ENCODE results near the gene MT1H. TPM values are rescaled to one million over a fixed set of nuclear protein-coding genes. Genes with fewer than 3 reads are reported as not detected.

The MT1H gene
- total RNA-seq, 1 donor from 2014 or later, result not detected

DNA sequence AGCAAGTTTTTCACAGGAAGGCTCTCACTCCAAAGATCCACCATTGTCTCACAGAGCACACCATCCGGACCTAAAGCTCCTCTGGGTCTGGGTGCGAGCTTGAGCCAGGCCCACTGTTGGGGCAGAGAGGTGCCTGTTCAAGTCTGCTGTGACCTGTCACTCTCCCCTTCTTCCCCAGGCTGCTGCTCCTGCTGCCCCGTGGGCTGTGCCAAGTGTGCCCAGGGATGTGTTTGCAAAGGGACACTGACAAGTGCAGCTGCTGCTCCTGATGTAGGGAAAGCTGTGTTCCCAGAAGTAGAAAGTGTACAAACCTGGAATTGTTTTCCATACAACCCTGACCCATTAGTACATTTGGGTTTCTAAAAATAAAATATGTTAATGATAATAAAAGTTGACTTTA is 7.9 kb downstream of the MT1H start:
- Mint-ChIP-seq H3K9me3 (no peaks in the 10 kb centered on the region), H3K27me3 (ENCODE audit: low read depth) (peaks cover 73% of the 10 kb centered on the region), H3K27ac (no peak overlapping the region), H3K4me1 (peaks cover 18% of the 10 kb centered on the region), H3K36me3 (no peaks in the 10 kb centered on the region), H3K4me3 (no peak overlapping the region)
- no peak for DNase-seq (ENCODE audit: low spot score in 2 of 2, unreplicated experiment in 2 of 2)
- TF ChIP-seq, protein P1, sequence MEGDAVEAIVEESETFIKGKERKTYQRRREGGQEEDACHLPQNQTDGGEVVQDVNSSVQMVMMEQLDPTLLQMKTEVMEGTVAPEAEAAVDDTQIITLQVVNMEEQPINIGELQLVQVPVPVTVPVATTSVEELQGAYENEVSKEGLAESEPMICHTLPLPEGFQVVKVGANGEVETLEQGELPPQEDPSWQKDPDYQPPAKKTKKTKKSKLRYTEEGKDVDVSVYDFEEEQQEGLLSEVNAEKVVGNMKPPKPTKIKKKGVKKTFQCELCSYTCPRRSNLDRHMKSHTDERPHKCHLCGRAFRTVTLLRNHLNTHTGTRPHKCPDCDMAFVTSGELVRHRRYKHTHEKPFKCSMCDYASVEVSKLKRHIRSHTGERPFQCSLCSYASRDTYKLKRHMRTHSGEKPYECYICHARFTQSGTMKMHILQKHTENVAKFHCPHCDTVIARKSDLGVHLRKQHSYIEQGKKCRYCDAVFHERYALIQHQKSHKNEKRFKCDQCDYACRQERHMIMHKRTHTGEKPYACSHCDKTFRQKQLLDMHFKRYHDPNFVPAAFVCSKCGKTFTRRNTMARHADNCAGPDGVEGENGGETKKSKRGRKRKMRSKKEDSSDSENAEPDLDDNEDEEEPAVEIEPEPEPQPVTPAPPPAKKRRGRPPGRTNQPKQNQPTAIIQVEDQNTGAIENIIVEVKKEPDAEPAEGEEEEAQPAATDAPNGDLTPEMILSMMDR (IDR thresholded peaks at IDR 0.05; ENCODE audit: unreplicated experiment), result no peak

DNA sequence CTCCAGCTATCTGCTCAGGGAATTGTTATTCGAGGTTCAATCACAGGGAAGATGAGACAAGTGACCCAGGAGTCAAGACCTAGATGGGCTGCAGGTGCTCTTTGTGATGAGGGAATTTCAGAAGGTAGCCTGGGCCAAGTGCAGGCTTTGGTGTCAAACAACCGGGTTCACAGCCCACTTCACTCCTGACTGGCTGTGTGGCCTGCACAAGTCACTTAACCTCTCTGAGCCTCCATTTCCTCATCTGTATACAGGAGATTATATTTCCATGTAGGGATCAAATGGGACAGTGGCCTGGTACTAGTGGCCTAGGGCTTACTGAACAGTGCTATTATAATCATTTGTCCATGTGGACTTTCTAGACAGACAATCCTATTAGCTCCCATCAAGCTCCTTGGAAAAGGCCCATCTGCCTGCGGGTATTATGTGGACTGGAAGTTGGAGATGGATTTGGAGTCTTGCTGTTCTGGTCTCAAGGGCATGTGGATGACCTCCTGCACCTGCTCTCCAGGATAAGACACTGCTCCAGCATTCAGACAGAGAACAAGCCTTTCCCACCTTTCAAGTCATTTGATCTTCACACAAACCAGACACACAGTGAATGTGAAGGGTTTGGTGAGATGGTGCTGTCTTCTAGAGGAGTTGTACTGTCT is 9.6 kb downstream of the MT1H start:
- Mint-ChIP-seq H3K27me3 (ENCODE audit: low read depth) (peaks cover 65% of the 10 kb centered on the region), H3K4me1 (peaks cover 19% of the 10 kb centered on the region), H3K9me3 (no peaks in the 10 kb centered on the region), H3K4me3 (no peak overlapping the region), H3K36me3 (no peaks in the 10 kb centered on the region), H3K27ac (no peak overlapping the region)
- no peak for DNase-seq (ENCODE audit: low spot score in 2 of 2, unreplicated experiment in 2 of 2)
- TF ChIP-seq, protein P1 (IDR thresholded peaks at IDR 0.05; ENCODE audit: unreplicated experiment), result no peak

DNA sequence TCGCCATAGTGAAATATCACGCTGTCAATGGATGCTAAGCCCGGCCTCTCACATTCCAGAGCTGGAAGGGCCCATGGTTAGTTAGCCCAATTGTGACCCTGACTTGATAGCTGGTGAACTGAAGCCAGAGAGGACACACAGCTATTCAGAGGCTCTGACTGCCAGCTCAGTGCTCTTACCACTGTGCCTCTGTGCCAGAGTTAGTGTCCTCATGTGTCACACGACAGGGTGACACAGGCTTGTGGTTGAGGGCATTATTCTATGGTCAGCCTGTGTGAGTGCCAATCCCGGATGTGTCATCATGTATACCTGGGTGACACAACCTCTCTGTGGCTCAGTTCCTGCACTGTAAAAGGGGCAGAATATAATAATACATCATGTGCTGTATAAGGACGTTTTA is 10.2 kb downstream of the MT1H start:
- Mint-ChIP-seq H3K27ac (no peak overlapping the region), H3K27me3 (ENCODE audit: low read depth) (peaks cover 64% of the 10 kb centered on the region), H3K36me3 (no peaks in the 10 kb centered on the region), H3K4me3 (no peak overlapping the region), H3K4me1 (peaks cover 15% of the 10 kb centered on the region), H3K9me3 (no peaks in the 10 kb centered on the region)
- TF ChIP-seq, protein P1 (IDR thresholded peaks at IDR 0.05; ENCODE audit: unreplicated experiment), result no peak
- DNase-seq (ENCODE audit: low spot score in 2 of 2, unreplicated experiment in 2 of 2), result no peak

DNA sequence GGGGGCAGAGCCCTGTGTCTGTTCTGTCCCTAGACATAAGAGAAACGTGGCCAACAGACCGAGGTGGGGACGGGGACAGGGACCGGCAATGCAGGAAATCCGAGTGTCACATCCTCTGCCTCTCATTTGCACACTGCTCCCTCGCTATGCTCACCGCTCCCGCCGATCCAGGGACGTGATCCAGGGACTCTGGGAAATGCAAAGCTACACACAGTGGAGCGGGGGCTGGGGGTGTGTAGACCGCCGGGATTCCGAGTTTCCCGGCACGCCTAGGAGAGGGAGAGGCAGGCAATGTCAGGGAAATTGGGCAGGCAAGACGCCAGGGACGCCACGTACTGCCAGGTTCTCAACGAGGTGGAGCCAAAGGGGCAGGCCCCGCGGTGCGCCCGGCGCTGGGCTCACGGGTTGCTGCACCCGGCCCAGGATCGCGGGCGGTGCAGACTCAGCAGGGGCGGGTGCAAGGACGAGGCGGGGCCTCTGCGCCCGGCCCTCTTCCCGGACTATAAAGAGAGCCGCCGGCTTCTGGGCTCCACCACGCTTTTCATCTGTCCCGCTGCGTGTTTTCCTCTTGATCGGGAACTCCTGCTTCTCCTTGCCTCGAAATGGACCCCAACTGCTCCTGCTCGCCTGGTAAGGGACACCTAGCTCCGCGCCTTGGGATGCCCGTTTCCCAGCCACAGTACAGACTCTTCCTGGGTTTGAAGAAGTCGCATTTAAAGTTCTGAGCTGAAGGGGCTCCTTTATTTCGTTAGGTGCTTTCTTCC is 12.5 kb downstream of the MT1H start, which contains the start of gene MT1X:
TSS of gene MT1X (plus strand) at position 532 of the 764 bp plus-strand sequence. CDS start at position 603, 71 bp downstream.
- H3K27ac Mint-ChIP-seq, result no peak within 1 kb of the TSS
- peaks cover 53% of the 10 kb centered on the region for H3K27me3 Mint-ChIP-seq (ENCODE audit: low read depth)
- peaks cover 4% of the 10 kb centered on the region for H3K4me1 Mint-ChIP-seq
- peak within 1 kb of the TSS; percentile 81 for H3K4me3 Mint-ChIP-seq
- peak; percentile 40 to 78 for DNase-seq (ENCODE audit: low spot score in 2 of 2, unreplicated experiment in 2 of 2)
- H3K9me3 Mint-ChIP-seq, result peaks cover 8% of the 10 kb centered on the region
- TF ChIP-seq, protein P1 (IDR thresholded peaks at IDR 0.05; ENCODE audit: unreplicated experiment), result no peak
- H3K36me3 Mint-ChIP-seq, result peaks cover 3% of the 10 kb centered on the region

DNA sequence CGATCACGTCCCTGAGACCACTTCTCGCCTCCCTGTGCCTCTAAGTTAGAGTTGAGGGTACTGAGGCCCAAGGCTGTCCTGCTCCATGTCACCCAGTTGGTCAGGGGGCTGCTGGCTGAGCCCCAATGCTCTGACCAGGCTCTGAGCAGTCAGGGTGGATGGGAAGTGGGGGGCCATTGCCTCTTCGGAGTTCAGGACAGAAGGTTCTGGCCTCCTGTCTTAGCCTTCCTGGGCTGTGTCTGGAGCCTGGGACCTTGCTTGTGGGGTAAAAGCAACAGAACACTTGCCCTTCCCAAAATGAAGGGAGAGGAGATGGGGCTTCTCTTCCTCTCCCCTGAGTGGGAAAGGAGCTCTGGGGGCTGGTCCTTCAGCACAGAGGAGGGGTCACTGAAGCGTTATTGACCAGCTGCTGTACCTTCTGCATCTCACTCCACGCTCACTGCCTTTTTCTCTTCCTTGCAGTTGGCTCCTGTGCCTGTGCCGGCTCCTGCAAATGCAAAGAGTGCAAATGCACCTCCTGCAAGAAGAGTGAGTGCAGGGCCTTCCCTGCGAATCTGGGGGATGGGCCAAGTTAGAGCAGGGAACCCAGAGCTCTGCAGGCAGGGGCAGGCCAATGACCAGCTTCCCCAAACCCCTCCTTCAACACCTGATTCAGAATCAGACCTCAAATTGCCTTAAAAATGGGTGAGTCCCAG is 13.2 kb downstream of the MT1H start:
- peak overlapping the region; percentile 81 for H3K4me3 Mint-ChIP-seq
- H3K27me3 Mint-ChIP-seq (ENCODE audit: low read depth), result peaks cover 48% of the 10 kb centered on the region
- no peak overlapping the region for H3K27ac Mint-ChIP-seq
- H3K36me3 Mint-ChIP-seq, result peaks cover 3% of the 10 kb centered on the region
- peaks cover 4% of the 10 kb centered on the region for H3K4me1 Mint-ChIP-seq
- TF ChIP-seq, protein P1 (IDR thresholded peaks at IDR 0.05; ENCODE audit: unreplicated experiment), result no peak
- peaks cover 11% of the 10 kb centered on the region for H3K9me3 Mint-ChIP-seq
- DNase-seq (ENCODE audit: low spot score in 2 of 2, unreplicated experiment in 2 of 2), result no peak
